NB4 (cell line): ENCODE data around the gene AGAP1.

ENCODE experiments used
- DNase-seq: peaks from one replicate; pipeline ENCODE4 v3.0.0; 2010; ENCODE audit warnings: low read depth
- H3K4me3 ChIP-seq: one replicate; pipeline ENCODE4 v1.5.1; 2011; ENCODE audit warnings: mild to moderate bottlenecking, low read depth, low read length, moderate library complexity
- MYC ChIP-seq: IDR thresholded peaks from 2 replicates; pipeline ENCODE4 v1.6.1; 2011; ENCODE audit warnings: low read depth, low read length
- POLR2A ChIP-seq: IDR thresholded peaks from 2 replicates; pipeline ENCODE4 v1.6.1; 2011; ENCODE audit warnings: mild to moderate bottlenecking; ENCODE audit not compliant: insufficient read length; ENCODE audit errors: extremely low read depth
- TF ChIP-seq, protein P1 (sequence below): IDR thresholded peaks from 2 replicates; pipeline ENCODE4 v1.6.1; 2011; ENCODE audit warnings: low read depth, low read length
- TF ChIP-seq, protein P2 (sequence below): IDR thresholded peaks from one replicate; pipeline ENCODE4 v1.5.1; 2012; ENCODE audit warnings: low read depth, low read length

Gene AGAP1

DNA sequence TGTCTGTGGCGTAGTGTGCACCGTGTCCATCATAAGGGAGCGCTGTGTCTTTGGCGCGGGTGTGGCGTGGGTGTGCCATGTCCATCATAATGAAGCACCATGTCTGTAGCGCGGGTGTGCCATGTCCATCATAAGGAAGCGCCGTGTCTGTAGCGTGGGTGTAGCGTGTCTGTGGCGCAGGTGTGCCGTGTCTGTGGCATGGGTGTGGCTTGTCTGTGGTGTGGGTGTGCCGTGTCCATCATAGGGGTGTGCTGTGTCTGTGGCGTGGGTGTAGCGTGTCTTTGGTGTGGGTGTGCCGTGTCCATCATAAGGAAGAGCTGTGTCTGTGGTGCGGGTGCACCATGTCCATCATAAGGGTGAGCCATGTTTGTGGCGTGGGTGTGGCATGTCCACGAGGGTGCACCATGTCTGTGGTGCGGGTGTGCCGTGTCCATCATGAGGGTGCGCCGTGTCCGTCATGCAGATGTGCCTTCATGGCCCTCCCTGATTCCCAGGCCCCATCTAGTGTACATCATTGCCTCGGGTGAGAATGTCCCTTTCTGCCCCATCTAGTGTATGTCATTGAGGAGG is 399.4 kb downstream of the AGAP1 start:
- DNase-seq, result no peak
- TF ChIP-seq, protein P1, sequence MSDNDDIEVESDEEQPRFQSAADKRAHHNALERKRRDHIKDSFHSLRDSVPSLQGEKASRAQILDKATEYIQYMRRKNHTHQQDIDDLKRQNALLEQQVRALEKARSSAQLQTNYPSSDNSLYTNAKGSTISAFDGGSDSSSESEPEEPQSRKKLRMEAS, result no peak
- TF ChIP-seq POLR2A, result no peak
- TF ChIP-seq, protein P2, sequence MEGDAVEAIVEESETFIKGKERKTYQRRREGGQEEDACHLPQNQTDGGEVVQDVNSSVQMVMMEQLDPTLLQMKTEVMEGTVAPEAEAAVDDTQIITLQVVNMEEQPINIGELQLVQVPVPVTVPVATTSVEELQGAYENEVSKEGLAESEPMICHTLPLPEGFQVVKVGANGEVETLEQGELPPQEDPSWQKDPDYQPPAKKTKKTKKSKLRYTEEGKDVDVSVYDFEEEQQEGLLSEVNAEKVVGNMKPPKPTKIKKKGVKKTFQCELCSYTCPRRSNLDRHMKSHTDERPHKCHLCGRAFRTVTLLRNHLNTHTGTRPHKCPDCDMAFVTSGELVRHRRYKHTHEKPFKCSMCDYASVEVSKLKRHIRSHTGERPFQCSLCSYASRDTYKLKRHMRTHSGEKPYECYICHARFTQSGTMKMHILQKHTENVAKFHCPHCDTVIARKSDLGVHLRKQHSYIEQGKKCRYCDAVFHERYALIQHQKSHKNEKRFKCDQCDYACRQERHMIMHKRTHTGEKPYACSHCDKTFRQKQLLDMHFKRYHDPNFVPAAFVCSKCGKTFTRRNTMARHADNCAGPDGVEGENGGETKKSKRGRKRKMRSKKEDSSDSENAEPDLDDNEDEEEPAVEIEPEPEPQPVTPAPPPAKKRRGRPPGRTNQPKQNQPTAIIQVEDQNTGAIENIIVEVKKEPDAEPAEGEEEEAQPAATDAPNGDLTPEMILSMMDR, result no peak
- TF ChIP-seq MYC, result no peak

GRCh38 chr2:235894839-235895238 is 401.0 kb downstream of the AGAP1 start:
- DNase-seq, result no peak
- TF ChIP-seq, protein P2, result no peak
- no peak for TF ChIP-seq POLR2A
- TF ChIP-seq, protein P1, result no peak
- no peak for TF ChIP-seq MYC
- H3K4me3 ChIP-seq, result no peak overlapping the region

More for the DNA sequence above, 399.4 kb downstream of the AGAP1 start:
- no peak overlapping the region for H3K4me3 ChIP-seq

DNA sequence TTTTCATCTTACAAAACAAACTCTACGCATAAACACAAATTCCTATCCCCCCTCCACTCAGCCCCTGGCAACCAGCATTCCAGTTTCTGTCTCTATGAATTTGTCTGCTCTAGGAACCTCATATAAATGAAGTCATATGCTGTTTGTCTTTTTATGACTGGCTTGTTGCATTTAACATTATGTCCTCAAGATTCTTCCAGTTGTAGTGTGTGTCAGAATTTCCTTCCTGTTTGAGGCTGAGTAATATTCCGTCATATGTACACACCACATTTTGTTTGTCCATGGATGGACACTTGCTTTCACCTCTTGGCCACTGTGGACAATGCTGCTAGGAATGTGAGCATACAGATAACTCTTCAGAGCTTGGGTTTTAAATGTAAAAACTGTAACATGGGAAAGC is 402.2 kb downstream of the AGAP1 start:
- TF ChIP-seq POLR2A (no peak), MYC (no peak)
- TF ChIP-seq, protein P1, result no peak
- TF ChIP-seq, protein P2, result no peak
- H3K4me3 ChIP-seq, result no peak overlapping the region

GRCh38 chr2:235897992-235898391 is 404.1 kb downstream of the AGAP1 start:
- DNase-seq, result no peak
- H3K4me3 ChIP-seq, result no peak overlapping the region
- TF ChIP-seq, protein P2, result no peak
- TF ChIP-seq, protein P1, result no peak
- TF ChIP-seq POLR2A (no peak), MYC (no peak)

More for the DNA sequence above, 402.2 kb downstream of the AGAP1 start:
- DNase-seq, result no peak

DNA sequence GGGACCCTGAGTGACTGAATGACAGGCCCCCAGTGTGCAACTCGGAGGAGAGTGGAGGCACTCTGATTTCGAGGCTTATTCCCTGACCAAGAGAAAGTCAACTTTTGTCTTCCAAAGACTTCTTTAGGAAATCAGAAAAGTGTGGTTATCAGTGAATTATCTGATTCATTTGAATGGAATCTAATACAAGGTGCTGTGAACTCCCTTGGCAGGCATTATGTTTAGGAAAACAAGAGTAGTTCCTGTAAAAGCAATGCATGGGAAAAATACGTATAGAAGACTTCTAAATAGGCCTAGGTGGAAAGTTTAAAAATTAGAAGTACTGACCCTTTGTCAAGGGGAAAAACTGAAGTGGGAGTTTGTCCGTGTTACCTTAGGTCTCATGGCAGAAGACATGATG is 404.9 kb downstream of the AGAP1 start:
- DNase-seq, result no peak
- H3K4me3 ChIP-seq, result no peak overlapping the region
- TF ChIP-seq, protein P1, result no peak
- TF ChIP-seq MYC (no peak), POLR2A (no peak)
- TF ChIP-seq, protein P2, result no peak
